ENCODE results near the gene MGMT. TPM values are rescaled to one million over a fixed set of nuclear protein-coding genes. Genes with fewer than 3 reads are reported as not detected.

Gene MGMT
- total and polyA plus RNA-seq, 4 donors: 28.2 to 79.1 (median 46.0) TPM

GRCh38 chr10:129716881-129717280 is 249.8 kb downstream of the MGMT start:
- no peak for DNase-seq (ENCODE audit: low spot score)
- H3K27me3 ChIP-seq (ENCODE audit: control insufficient read depth in 4 of 4, insufficient read depth in 4 of 4, low read length in 3 of 4): no peaks in the 10 kb centered on the region
- peaks cover 0 to 3% (median 0%) of the 10 kb centered on the region in 4 donors for H3K36me3 ChIP-seq (ENCODE audit: control insufficient read depth in 4 of 4, insufficient read depth in 3 of 4, low read depth in 1 of 4, low read length in 3 of 4)
- no peak overlapping the region for H3K9ac ChIP-seq (ENCODE audit: low read depth in 1 of 2, low read length in 2 of 2)
- no peaks in the 10 kb centered on the region for H3K9me3 ChIP-seq (ENCODE audit: control insufficient read depth in 4 of 4, low read length in 3 of 4)
- 97% methylated on average over 9 of the region's 9 CpGs for WGBS
- no peak overlapping the region for H3K4me3 ChIP-seq (ENCODE audit: low read depth in 1 of 3, low read length in 3 of 3)
- peaks cover 2 to 15% (median 10%) of the 10 kb centered on the region in 4 donors for H3K4me1 ChIP-seq (ENCODE audit: control insufficient read depth in 4 of 4, insufficient read depth in 4 of 4, low read length in 3 of 4)
- no peak for TF ChIP-seq ATF3 (IDR thresholded peaks at IDR 0.05)
- TF ChIP-seq JUND (IDR thresholded peaks at IDR 0.05): no peak
- TF ChIP-seq CTCF (IDR thresholded peaks at IDR 0.05; ENCODE audit: low read depth, low read length, missing input control): no peak
- no peak for TF ChIP-seq HNF4A (conservative IDR thresholded peaks at IDR 0.05)
- TF ChIP-seq REST (IDR thresholded peaks at IDR 0.05): no peak
- TF ChIP-seq FOXA1 (IDR thresholded peaks at IDR 0.05): no peak
- no peak for TF ChIP-seq ZBTB33 (IDR thresholded peaks at IDR 0.05)
- TF ChIP-seq TAF1 (conservative IDR thresholded peaks at IDR 0.05): no peak
- TF ChIP-seq SP1 (IDR thresholded peaks at IDR 0.05): no peak
- TF ChIP-seq EGR1 (IDR thresholded peaks at IDR 0.05; ENCODE audit: low read depth in 2 of 2): no peak
- TF ChIP-seq GABPA (IDR thresholded peaks at IDR 0.05 in 1 of 2, conservative IDR thresholded peaks at IDR 0.05 in 1 of 2): no peak
- no peak for TF ChIP-seq HNF4G (IDR thresholded peaks at IDR 0.05)
- TF ChIP-seq RXRA (IDR thresholded peaks at IDR 0.05): no peak
- no peak for TF ChIP-seq MAX (IDR thresholded peaks at IDR 0.05)
- TF ChIP-seq NR2F2 (IDR thresholded peaks at IDR 0.05): no peak
- no peak for TF ChIP-seq YY1 (IDR thresholded peaks at IDR 0.05)
- no peak for TF ChIP-seq RAD21 (IDR thresholded peaks at IDR 0.05)
- TF ChIP-seq FOXA2 (IDR thresholded peaks at IDR 0.05): no peak
- no peak overlapping the region for H3K27ac ChIP-seq (ENCODE audit: low read depth in 1 of 2, low read length in 2 of 2)

All from liver (tissue), 9 donors.